Activated T-helper 2 cell treated with anti-CD3 and anti-CD28 coated beads, Interferon-gamma antibody, Interleukin-2, Interleukin-4, amounts not matched to agents 10 μg/mL and 5 μg/mL and 100 μg/mL, durations not matched to agents 14 hours and 24 hours and 36 hours (primary cell): Measurements from ENCODE around the gene NUCB2. TPM values are rescaled to one million over a fixed set of nuclear protein-coding genes. Genes with fewer than 3 reads are reported as not detected.

Source experiments
- DNase-seq: peaks from one replicate; pipeline ENCODE4 v3.0.0; 2021; ENCODE audit warnings: low spot score
- H3K27ac Mint-ChIP-seq: one replicate; pipeline ENCODE4 v1.8.0; 2021; ENCODE audit warnings: mixed read lengths
- H3K27me3 Mint-ChIP-seq: one replicate; pipeline ENCODE4 v1.8.0; 2021; ENCODE audit warnings: low read depth, mixed read lengths
- H3K36me3 Mint-ChIP-seq: one replicate; pipeline ENCODE4 v1.8.0; 2021; ENCODE audit warnings: low read depth, mixed read lengths
- H3K4me1 Mint-ChIP-seq: one replicate; pipeline ENCODE4 v1.8.0; 2021; ENCODE audit warnings: low read depth, mixed read lengths
- H3K4me3 Mint-ChIP-seq: one replicate; pipeline ENCODE4 v1.8.0; 2021; ENCODE audit warnings: low read depth, mild to moderate bottlenecking, moderate library complexity, mixed read lengths
- H3K9me3 Mint-ChIP-seq: one replicate; pipeline ENCODE4 v1.8.0; 2021; ENCODE audit warnings: mixed read lengths
- intact Hi-C: fragments of 100-400 bp; cut with micrococcal nuclease; formaldehyde crosslinking; loops from one replicate; pipeline ENCODE4 v1.15.1; 2023
- total RNA-seq: library from RNA; stranded (reverse); gene quantifications from 2 replicates; pipeline ENCODE4 v1.2.3, GENCODE V29; 2022

The NUCB2 gene
- total RNA-seq, 1 donor from 2014 or later: 106 TPM

DNA sequence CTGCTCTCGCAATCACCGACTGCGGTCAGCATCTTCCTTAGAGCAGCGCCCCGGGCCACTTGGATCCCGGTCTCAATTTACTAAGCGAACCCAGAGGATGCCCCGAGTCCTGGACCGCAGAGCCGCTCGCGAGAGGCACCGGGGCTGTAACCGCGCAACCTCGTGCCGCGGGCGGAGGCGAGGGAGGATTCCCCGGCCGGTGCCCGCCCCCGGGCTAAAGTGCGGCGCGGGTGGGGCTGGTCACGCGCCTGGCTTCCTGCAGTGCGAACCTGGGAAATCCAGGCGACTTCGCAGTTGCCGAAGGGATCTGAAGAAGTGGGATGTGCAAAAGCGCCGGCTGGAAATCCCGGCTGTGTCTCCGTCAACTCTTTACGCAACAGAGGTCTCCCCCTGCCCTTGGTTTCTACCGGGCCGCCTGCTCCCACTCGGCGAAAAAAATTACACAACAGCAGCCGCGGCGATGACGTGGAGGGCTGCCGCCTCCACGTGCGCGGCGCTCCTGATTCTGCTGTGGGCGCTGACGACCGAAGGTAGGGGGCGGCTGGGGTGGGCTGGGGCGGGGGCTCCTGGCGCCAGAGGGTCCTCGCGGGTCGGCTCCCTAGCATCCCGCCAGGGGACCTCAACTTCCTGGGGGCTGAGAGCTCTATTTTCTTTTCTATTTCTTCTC is 75.1 kb downstream of the NUCB2 start, which contains the start of gene NCR3LG1:
Gene NCR3LG1, plus strand, starts transcription at position 291 of the 667 bp plus-strand sequence. Its CDS starts 170 bp downstream, at position 461.
- intact Hi-C loops: loop anchor here (1.0 to 10.0 kb wide), 3 partner anchors 53 to 607 kb away; no protein-coding TSS in a partner anchor
- Mint-ChIP-seq H3K9me3 (no peaks in the 10 kb centered on the region), H3K36me3 (peaks cover 33% of the 10 kb centered on the region), H3K4me1 (peaks cover 31% of the 10 kb centered on the region), H3K4me3 (peak within 1 kb of the TSS; percentile 82), H3K27ac (peak within 1 kb of the TSS; percentile 89), H3K27me3 (peaks cover 4% of the 10 kb centered on the region)
- peak; percentile 42 for DNase-seq

DNA sequence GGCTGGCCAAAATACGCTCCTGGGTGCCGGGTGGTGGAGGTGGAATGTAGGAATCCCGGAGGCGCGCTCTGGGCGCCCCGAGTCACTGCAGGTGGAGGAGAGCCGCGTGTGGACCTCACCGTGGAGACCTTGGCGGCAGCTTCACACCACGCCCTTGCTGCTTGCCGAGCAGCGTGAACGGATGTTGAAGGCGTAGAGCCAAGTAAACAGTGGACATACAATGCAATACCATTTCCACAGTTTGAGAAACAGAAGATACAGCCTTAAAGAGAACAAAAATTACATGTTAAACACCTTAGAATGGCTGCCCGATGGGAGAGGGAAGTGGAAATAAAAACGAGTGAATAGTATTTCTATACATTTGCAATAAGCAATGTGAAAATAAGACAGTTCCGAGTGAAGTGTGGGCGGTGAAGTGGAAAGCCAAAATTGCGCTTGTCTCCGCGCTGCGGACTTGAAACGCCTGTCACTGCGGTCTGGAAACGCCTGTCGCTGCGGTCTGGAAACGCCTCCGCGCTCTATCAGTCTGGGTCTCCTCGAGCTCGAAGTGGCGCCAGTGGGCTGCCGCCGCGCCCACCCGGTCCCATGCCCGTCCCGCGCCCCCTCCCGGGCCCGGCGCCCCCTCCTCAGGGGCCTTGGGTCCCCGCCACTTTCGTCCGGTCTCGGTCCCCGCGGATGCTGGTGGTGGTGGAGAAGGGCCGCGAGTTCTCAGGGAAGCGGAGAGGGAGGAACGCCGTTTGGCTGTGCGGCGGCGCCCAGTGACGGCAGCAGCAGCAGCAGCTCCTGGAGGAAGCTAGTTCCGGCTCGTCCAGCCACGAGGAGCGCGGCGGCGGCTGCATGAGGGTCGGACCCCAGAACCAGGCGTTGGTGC is 76.6 kb downstream of the NUCB2 start:
- peaks cover 4% of the 10 kb centered on the region for H3K27me3 Mint-ChIP-seq
- peak; percentile 35 for DNase-seq
- H3K36me3 Mint-ChIP-seq: peaks cover 34% of the 10 kb centered on the region
- peak overlapping the region; percentile 82 for H3K4me3 Mint-ChIP-seq
- intact Hi-C loops: loop anchor here (1.0 to 10.0 kb wide), 4 partner anchors 77 to 608 kb away; partner anchors contain the start of gene NUCB2
- H3K9me3 Mint-ChIP-seq: no peaks in the 10 kb centered on the region
- peak overlapping the region; percentile 89 for H3K27ac Mint-ChIP-seq
- peaks cover 31% of the 10 kb centered on the region for H3K4me1 Mint-ChIP-seq

DNA sequence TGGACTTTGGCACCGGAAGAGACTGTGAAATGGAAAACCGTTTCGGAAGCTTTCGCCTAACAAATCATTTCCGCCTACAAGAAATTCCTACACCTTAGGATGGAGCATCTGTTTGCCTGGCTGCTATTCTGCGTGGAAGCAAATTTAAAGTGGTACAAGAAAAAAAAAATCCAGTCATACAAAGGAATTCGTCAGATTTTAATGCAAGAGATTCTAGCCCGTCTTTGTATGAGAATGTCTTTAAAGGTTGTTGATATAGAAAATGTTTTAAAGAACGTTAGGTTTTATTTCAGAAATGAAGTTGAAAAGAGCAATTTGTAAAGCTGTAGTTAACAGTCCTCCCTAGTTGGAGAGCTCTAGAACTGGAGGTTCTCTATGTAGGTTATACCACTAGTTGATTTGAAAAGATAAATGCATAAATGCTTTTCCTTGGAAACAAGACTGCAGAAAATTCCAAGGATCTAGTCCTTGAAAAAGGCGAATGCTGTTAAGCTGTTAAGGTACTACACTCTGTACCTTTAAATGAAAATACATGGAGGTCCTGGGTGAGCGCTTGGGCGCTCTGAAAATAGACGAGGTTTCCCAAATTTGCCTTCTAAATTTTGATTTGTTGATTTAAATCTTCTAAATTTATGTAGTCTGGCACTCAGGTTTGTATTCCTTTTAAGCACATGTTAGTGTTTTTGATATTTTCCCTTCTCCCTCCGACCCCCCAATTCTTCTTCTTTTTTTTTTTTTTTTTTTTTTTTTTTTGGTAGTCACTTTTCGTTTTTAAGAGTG is 77.5 kb downstream of the NUCB2 start:
- H3K9me3 Mint-ChIP-seq: no peaks in the 10 kb centered on the region
- no peak for DNase-seq
- intact Hi-C loops: loop anchor here (1.0 to 10.0 kb wide), 6 partner anchors 15 to 609 kb away; partner anchors contain the start of gene NUCB2
- H3K27me3 Mint-ChIP-seq: peaks cover 4% of the 10 kb centered on the region
- H3K4me3 Mint-ChIP-seq: peak overlapping the region; percentile 82
- peaks cover 31% of the 10 kb centered on the region for H3K4me1 Mint-ChIP-seq
- H3K27ac Mint-ChIP-seq: peak overlapping the region; percentile 58
- peaks cover 33% of the 10 kb centered on the region for H3K36me3 Mint-ChIP-seq

DNA sequence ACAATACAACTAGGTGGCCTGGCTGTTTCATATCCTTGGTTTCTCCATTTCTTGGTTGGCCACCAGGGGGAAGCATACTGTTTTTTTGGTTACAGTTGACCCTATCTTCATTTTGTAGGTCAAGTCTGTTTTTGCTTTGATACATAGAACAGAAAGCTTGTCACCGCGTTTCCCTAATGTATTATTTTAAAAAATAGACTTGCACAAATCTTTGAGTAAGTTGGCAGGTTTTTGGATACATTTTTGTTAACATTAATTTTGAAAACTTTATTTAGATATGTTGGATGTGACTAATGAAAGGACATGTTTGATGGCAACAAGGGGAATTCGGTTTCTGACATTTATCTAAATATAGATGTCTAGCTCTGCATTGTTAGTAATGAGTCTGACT is 78.1 kb downstream of the NUCB2 start:
- peaks cover 4% of the 10 kb centered on the region for H3K27me3 Mint-ChIP-seq
- intact Hi-C loops: loop anchor here (1.0 to 10.0 kb wide), 4 partner anchors 15 to 610 kb away; no protein-coding TSS in a partner anchor
- peak; percentile 52 for DNase-seq
- peaks cover 31% of the 10 kb centered on the region for H3K4me1 Mint-ChIP-seq
- peak overlapping the region; percentile 82 for H3K4me3 Mint-ChIP-seq
- H3K9me3 Mint-ChIP-seq: no peaks in the 10 kb centered on the region
- H3K36me3 Mint-ChIP-seq: peaks cover 31% of the 10 kb centered on the region
- peak overlapping the region; percentile 51 for H3K27ac Mint-ChIP-seq

DNA sequence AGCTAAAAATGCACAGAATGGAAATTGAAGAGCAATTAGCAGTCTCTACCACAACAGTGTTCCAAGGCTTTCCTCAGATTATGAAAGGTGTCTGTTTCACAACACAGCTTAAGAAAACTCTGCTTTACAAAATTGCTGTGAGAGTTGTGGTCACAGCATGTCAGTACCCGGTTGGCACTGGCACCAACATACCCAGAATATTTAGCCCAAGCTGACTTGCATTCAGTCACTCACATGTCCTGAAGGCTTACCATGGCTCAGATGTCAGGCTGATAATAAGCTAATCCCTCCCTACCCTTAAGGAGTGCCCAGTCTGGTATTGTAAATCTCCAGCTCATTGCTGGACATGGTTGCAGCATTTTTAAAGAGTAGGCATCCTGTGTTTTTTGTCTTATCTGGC is 90.0 kb downstream of the NUCB2 start:
- DNase-seq: no peak
- Mint-ChIP-seq H3K27ac (no peak overlapping the region), H3K36me3 (peaks cover 62% of the 10 kb centered on the region), H3K4me3 (no peak overlapping the region), H3K4me1 (peaks cover 15% of the 10 kb centered on the region), H3K27me3 (peaks cover 1% of the 10 kb centered on the region), H3K9me3 (peaks cover 33% of the 10 kb centered on the region)
- intact Hi-C loops: loop anchor here (5.0 kb wide), 1 partner anchor 89 kb away; the partner anchor contains the start of gene NUCB2

DNA sequence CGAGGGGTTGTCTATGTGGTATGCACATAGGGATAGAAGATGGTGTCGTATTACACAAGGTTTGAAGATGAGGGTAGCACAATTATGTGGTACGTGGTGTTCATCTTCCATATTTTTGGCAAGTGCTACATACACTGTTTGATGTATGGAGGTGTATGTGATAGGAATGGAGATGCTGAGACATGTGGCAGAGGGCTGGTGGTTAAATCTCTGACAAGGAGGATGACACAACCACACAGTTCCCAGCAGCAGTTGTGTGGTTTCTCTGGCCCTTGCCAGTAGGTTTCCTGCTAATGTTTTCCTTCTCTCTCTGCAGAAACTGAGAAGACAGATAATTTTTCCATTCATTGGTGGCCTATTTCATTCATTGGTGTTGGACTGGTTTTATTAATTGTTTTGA is 92.0 kb downstream of the NUCB2 start:
- H3K9me3 Mint-ChIP-seq: peaks cover 50% of the 10 kb centered on the region
- H3K27me3 Mint-ChIP-seq: peaks cover 1% of the 10 kb centered on the region
- intact Hi-C loops: loop anchor here (1.0 to 5.0 kb wide), 2 partner anchors 71 to 91 kb away; partner anchors contain the start of gene NUCB2
- H3K36me3 Mint-ChIP-seq: peaks cover 78% of the 10 kb centered on the region
- H3K27ac Mint-ChIP-seq: peak overlapping the region; percentile 79
- DNase-seq: no peak
- H3K4me3 Mint-ChIP-seq: no peak overlapping the region
- peaks cover 15% of the 10 kb centered on the region for H3K4me1 Mint-ChIP-seq

DNA sequence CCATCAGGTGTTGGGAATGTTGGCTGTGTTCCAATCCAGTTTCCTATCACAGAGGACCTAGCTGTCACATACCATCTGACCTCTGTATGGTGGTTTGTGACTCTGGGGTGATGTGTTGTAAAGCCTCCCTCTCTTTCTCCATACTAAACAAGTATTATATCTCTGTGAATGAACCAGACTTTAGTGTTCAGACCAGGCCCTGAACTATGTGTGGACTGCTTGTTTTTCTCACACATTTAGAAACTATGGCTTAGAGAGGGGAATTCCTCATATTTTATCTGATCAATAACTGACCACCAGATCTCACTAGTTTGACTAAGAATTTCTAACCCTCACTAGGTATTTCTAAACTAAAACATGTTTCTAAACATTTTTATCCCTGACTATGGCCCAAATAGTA is 92.6 kb downstream of the NUCB2 start:
- H3K36me3 Mint-ChIP-seq: peaks cover 79% of the 10 kb centered on the region
- H3K4me3 Mint-ChIP-seq: no peak overlapping the region
- H3K9me3 Mint-ChIP-seq: peaks cover 51% of the 10 kb centered on the region
- H3K27ac Mint-ChIP-seq: peak overlapping the region; percentile 79
- no peak for DNase-seq
- H3K27me3 Mint-ChIP-seq: peaks cover 1% of the 10 kb centered on the region
- H3K4me1 Mint-ChIP-seq: peaks cover 15% of the 10 kb centered on the region
- intact Hi-C loops: loop anchor here (1.0 to 5.0 kb wide), 3 partner anchors 15 to 138 kb away; partner anchors contain the start of gene NUCB2

DNA sequence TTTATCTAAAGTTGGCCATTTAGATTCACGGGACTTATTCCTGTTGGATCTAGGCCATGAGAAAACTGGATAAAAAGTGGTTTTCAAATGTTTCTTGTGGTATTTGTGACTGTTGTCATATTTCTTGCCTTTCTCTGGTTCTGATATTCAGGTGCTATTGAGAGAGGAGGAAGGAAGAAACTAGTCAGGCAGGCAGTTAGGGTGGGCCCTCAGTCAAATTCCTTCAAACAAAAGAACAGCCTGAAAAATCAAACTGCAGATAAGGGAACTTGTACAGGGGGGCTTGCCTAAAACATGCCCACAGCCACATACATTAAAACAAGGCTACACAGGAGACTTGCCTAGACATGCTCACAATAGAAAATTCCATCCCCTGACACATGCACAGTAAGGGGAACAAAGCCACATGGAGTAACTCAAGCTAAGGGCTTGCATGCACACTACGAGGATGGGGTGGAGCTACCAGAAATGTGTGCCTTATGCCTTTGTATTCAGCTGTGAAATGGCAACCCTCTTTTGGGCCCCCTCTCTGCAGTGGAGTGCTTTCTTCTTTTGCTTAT is 93.2 kb downstream of the NUCB2 start:
- H3K27me3 Mint-ChIP-seq: peaks cover 1% of the 10 kb centered on the region
- no peak overlapping the region for H3K4me3 Mint-ChIP-seq
- H3K9me3 Mint-ChIP-seq: peaks cover 55% of the 10 kb centered on the region
- peaks cover 15% of the 10 kb centered on the region for H3K4me1 Mint-ChIP-seq
- no peak for DNase-seq
- peaks cover 82% of the 10 kb centered on the region for H3K36me3 Mint-ChIP-seq
- intact Hi-C loops: loop anchor here (1.0 to 5.0 kb wide), 3 partner anchors 15 to 138 kb away; partner anchors contain the start of gene NUCB2
- H3K27ac Mint-ChIP-seq: no peak overlapping the region

DNA sequence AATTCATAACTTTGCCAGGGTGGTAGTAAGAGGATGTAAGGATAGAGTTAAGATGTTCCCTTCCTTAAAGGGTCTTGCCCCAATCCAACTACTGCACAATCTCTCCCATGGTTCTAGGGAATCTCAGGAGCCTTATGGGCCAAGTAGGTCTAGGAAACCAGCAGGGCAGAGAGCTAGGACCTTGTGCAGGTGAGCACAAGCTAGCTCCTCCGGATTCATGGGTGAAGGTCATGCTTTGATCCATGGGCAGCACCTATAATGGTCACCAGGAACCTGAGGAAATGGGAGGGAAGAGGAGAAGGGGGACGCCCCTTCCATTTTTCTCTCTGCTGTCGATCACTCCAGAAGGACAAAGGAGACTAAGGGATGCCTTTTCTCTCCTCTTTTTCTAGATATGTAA is 95.1 kb downstream of the NUCB2 start:
- no peak overlapping the region for H3K4me3 Mint-ChIP-seq
- DNase-seq: no peak
- peaks cover 15% of the 10 kb centered on the region for H3K4me1 Mint-ChIP-seq
- no peak overlapping the region for H3K27ac Mint-ChIP-seq
- intact Hi-C loops: no loop called here
- peaks cover 73% of the 10 kb centered on the region for H3K36me3 Mint-ChIP-seq
- peaks cover 55% of the 10 kb centered on the region for H3K9me3 Mint-ChIP-seq
- no peaks in the 10 kb centered on the region for H3K27me3 Mint-ChIP-seq

DNA sequence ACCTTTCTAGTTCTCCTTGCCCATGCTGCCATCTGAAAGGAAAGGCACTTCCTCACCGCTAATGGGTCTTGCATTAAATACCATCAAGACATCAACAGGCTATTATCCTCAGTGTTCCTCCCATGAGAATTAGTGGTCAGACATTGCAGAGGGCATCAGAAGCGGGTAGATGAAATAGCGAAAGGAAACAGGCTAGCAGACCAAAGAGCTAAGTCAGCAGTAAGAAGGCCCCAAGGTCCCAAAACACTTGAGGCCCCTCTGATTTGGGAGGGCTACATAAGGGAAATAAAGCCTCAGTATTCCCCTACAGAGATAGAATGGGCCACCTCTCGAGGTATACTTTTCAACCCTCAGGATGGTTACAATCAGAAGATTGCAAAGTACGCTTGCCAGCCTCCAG is 99.0 kb downstream of the NUCB2 start:
- peaks cover 40% of the 10 kb centered on the region for H3K36me3 Mint-ChIP-seq
- H3K27ac Mint-ChIP-seq: no peak overlapping the region
- no peaks in the 10 kb centered on the region for H3K27me3 Mint-ChIP-seq
- no peak overlapping the region for H3K4me3 Mint-ChIP-seq
- H3K4me1 Mint-ChIP-seq: no peaks in the 10 kb centered on the region
- peaks cover 35% of the 10 kb centered on the region for H3K9me3 Mint-ChIP-seq
- intact Hi-C loops: no loop called here
- no peak for DNase-seq

DNA sequence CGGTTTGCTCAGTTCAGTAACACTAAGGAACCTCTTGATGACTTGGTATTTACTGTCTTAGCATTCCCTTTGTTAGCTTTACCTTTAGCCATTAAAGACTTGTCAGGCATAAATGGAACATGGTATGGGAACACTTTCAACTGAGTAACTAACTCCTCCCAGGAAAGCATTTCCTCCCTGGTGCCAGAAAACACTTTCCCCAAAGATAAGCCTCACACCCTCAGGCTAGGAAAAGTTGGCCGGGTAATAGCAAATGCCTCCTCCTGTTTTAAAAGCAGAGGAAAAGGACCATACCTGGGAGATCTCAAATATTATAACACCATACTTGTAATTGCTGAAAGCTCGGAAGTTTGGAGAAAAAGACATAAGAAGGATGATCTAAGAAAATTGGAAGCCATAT is 100.0 kb downstream of the NUCB2 start:
- no peak overlapping the region for H3K27ac Mint-ChIP-seq
- no peak overlapping the region for H3K4me3 Mint-ChIP-seq
- DNase-seq: no peak
- no peaks in the 10 kb centered on the region for H3K4me1 Mint-ChIP-seq
- H3K9me3 Mint-ChIP-seq: peaks cover 25% of the 10 kb centered on the region
- no peaks in the 10 kb centered on the region for H3K27me3 Mint-ChIP-seq
- intact Hi-C loops: no loop called here
- peaks cover 31% of the 10 kb centered on the region for H3K36me3 Mint-ChIP-seq

DNA sequence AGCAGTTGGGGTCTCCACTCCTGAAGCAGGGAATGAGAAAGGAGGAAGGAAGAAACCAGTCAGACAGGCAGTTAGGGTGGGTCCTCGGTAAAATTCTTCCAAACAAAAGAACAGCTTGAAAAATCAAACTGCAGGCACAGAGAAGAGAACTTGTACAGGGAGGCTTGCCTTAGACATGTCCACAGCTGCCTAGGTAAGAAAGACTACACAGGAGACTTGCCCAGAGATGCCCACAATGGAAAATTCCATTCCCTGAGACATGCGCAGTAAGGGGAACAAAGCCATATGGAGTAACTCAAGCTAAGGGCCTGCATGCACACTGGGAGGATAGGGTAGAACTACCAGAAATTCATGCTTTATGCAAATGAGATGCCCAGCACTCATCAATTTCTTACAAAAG is 102.1 kb downstream of the NUCB2 start:
- Mint-ChIP-seq H3K4me1 (no peaks in the 10 kb centered on the region), H3K9me3 (peaks cover 9% of the 10 kb centered on the region), H3K36me3 (peaks cover 13% of the 10 kb centered on the region), H3K27ac (no peak overlapping the region), H3K27me3 (peaks cover 4% of the 10 kb centered on the region), H3K4me3 (no peak overlapping the region)
- DNase-seq: no peak
- intact Hi-C loops: no loop called here
